ENCODE results near the gene CDC20B.

DNA sequence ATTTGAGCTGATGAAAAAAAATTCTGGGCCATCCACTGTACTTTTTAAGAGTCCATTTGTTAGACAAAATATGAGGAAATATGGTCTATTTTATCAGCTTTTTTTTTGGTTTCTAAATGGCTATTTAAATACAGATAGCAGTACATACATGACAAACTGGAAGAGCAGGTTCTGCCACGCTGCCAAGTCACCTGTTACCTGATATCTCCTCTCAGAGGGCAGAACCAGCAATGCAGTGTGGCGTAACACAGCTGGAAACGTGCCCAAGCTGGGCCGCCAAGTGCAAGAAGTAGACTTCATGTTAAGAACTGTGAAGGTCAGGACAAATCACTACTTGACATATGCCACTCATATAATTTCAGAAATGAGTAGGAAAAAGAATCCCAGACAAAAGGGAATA is 46.0 kb upstream of the CDC20B start:
- TF ChIP-seq, protein P1, sequence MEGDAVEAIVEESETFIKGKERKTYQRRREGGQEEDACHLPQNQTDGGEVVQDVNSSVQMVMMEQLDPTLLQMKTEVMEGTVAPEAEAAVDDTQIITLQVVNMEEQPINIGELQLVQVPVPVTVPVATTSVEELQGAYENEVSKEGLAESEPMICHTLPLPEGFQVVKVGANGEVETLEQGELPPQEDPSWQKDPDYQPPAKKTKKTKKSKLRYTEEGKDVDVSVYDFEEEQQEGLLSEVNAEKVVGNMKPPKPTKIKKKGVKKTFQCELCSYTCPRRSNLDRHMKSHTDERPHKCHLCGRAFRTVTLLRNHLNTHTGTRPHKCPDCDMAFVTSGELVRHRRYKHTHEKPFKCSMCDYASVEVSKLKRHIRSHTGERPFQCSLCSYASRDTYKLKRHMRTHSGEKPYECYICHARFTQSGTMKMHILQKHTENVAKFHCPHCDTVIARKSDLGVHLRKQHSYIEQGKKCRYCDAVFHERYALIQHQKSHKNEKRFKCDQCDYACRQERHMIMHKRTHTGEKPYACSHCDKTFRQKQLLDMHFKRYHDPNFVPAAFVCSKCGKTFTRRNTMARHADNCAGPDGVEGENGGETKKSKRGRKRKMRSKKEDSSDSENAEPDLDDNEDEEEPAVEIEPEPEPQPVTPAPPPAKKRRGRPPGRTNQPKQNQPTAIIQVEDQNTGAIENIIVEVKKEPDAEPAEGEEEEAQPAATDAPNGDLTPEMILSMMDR (IDR thresholded peaks at IDR 0.05; ENCODE audit: control extremely low read depth in 1 of 3, insufficient read depth in 1 of 3, low read depth in 1 of 3, low read length in 3 of 3) = peak in 1 of 3 experiments; percentile 6; a peak in 1 of 4 replicates
- no peak for TF ChIP-seq ATF3 (IDR thresholded peaks at IDR 0.05; ENCODE audit: insufficient read depth, low read depth, low read length)
- no peak for TF ChIP-seq EP300 (IDR thresholded peaks at IDR 0.05; ENCODE audit: borderline replicate concordance in 1 of 2, low read depth in 2 of 2, low read length in 2 of 2)
- TF ChIP-seq RBBP5 (IDR thresholded peaks at IDR 0.05; ENCODE audit: borderline replicate concordance, low read depth, low read length) = no peak

All from H1 (cell line).